HG03108 (cell line): Measurements from ENCODE around the gene GADD45A.
A peak's percentile ranks its signal among the peaks of the same experiment; 100 is the strongest.

Source experiments
- ATAC-seq: cut with Tn5 transposase; IDR thresholded peaks from one replicate; pipeline ENCODE4 v1.9.1; 2021; ENCODE audit warnings: moderate library complexity; ENCODE audit not compliant: unreplicated experiment

GADD45A gene

DNA sequence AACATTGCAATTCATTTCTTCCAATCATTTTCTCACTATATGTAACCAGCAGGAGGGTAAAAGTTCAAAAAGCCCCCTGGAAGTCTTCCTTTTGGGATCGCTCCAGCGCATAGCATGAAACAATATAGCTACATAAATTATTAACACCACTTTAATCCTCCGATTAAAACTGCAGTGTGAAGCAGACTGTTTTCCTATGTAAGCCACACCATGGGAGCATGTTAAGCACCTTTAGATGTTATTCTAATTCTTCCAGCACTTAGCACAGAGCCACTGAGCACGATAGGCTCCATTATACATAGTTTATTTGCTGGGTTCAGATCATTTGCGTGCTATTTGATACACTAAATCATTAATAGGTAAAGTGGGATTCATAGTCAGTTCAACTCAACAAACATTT lies 18.4 kb upstream of the GADD45A start:
- ATAC-seq, result no peak

DNA sequence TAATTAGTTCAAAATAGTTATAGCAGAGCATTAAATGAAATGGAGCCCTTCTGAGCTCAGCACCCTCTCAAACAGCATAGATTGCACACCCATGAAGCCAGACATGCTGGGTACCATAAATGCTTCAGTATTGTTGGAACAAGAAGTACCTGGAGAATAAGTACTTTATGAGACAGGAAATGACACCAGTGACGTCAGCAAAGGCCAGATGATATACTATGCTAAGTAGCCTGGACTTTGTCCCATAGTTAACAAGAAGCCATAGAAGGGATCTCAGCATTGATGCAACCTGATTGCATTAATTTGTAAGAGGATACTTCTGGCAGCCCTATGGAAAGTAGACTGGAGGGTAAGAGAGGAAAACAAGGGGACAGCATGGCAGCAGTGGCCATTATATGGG lies 16.3 kb upstream of the GADD45A start:
- no peak for ATAC-seq

DNA sequence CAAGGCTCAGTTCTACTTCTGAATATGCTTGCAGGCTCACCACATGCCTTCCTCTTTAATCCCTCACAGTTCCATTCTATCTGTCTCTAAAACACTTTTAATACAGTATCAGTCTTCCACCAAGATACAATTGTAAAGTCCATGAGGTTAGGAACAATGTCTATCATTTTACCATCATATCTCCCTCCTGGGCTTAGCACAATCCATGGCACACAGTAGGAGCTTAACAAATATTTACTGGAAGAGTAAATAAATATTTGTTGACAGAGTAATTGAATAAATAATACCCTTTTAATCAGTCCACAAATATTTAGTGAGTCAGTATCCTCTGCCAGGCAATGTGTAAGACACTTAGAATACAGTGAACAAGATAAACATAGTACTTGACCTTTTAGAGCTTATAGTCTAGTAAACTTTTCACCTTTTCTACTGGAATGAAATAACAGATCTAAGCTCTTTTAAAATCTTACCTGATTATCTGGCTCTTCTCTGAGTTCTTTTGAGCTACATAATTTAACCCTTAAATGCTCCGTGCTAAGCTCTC lies 12.7 kb upstream of the GADD45A start:
- no peak for ATAC-seq

DNA sequence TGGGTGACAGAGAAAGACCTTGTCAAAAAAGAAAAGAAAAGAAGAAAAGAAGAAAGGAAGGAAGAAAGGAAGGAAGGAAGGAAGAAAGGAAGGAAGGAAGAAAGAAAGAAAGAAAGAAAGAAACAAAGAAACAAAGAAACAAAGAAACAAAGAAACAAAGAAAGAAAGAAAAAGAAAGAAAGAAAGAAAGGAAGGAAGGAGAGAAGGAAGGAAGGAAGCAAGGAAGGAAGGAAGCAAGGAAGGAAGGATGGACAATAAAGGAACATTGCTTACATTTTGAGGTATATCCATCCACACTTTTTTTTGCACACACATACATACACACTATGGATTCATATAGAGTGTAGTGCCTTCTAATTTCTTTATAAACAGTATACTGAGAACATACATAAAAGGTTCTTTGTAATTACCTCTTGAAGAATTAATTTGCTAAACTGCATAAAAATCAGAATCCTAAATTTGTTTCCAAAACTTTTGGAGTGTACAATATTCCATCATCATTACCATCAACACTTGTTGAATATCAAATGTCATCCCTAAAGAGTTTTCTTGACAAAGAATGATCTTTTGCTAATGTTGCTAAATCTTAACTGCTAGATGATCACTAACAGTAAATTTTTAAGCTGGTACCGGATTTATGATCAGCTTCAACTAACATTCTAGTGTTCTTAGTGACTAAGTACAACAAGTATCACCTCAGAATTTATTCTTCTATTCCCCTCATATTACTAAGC lies 11.4 kb upstream of the GADD45A start:
- ATAC-seq, result no peak

DNA sequence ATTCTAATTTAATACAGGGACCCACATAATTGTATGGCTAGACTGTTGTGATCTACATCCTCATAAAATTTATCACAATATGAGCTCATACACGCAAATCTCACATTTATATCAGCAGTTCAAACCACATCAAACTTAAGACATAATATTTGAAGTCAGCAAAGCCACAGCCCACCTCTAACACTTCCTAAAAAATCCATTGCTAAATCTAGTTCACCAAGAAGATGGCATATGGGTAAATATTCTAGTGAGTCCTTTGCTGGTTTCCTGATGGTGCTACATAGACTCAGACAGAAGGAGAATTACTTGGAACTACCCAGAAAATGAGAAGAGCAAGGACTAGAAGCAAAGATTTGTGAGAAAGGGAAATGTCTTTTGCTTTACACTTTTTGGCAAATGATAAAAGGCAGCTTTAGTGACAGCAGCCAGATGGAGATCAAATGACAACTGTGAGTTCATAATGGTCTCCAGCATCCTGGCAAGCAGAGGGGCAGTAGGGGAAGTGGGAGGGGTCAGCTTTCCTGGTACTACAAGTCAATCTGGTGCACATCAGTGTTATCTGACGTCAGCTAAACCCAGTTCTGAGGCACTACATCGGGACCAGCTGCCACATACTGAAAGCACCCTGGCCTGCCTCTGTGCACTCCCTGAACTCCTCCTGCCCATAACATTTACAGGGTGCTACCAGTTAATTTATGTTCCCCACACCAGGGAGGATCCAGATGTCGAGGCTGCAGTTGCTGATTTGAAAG lies 10.6 kb upstream of the GADD45A start:
- no peak for ATAC-seq

DNA sequence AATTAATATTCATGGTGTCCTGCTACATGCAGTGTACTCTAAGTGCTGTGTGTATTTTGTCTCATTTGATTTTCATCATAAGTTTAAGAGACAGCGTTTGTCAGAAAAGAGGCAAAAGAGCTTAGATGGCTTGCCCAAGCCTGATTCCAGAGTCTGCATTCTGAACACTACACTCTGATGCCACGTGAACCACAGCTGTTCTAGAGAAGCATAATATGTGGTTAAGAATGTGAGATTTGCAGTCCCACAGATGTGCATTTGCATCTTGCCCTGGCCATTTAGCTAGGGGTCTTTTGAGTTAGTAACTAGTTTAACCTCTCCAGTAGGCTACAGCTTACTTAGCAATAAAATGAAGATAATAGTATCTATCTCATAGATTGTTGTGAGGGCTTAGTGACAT lies 9.2 kb upstream of the GADD45A start:
- ATAC-seq, result peak; percentile 54

DNA sequence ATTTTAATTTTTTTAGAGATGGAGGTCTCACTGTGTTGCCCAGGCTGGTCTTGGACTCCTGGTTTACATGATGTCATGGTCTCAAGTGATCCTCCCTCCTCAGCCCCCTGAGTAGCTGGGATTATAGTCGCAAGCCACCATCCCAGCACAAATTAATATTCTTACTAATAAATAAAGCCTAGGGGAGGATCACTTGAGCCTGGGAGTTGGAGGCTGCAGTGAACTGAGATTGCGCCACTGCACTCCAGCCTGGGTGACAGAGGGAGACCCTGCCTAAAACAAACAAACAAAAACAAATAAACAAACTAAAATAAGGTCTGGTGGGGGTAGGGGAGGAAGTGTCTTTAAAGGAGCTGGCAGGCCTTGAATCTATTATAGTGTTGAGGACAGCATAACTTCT lies 8.7 kb upstream of the GADD45A start:
- ATAC-seq, result no peak

DNA sequence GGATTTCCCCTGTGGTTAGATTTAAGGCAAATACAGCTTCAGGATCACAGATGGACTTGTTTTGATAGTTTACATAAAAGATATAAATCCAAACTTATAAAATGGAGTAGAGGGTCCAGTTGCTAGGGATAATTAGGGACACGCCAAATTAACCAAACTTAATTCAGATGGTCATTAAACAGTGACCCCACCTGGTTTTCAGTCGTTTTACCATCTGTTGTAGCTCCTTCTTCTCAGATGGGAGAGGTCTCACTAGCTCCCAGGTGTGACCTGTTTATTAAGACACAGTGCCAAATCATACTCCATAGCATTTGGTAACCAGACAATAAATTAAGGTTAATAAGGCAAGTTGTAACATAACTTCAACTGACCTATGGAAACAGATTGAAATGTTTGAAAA lies 8.1 kb upstream of the GADD45A start:
- ATAC-seq, result no peak

DNA sequence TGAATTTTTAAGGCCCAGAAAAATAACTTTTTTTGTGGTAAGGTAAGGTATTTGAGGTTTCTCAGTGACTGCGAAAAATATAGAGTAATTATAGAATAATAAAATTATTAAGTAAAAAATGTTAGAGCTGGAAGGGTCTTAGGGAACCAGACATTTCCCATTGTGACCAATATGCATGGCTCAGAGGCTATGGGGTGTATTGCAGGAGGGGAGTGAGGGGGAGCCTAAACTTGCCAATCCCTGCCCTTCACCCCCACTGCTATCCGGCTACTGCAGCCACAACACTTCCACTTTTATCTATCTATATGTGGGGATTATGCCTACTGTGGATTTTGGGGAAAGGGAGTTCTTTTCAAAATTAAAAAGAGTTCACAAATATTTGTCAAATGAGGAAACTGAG lies 7.6 kb upstream of the GADD45A start:
- no peak for ATAC-seq

DNA sequence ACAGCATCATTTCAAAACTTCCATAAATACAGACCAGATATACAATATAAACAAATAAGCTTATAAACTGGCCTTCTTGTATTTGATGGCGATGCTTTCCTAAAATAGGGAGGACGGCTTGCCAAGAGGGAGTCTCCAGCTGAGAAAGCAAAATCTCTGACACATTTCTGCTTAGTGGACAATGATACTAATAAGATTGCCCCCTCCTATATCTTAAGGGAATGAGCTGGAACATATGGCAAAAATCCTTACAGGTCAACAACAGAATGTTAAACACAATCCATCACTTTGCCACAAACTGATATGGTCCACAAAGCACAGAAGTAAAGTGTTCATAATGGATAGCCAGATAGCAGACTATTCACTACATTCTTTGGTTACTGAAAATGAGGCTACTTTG lies 7.1 kb upstream of the GADD45A start:
- no peak for ATAC-seq

DNA sequence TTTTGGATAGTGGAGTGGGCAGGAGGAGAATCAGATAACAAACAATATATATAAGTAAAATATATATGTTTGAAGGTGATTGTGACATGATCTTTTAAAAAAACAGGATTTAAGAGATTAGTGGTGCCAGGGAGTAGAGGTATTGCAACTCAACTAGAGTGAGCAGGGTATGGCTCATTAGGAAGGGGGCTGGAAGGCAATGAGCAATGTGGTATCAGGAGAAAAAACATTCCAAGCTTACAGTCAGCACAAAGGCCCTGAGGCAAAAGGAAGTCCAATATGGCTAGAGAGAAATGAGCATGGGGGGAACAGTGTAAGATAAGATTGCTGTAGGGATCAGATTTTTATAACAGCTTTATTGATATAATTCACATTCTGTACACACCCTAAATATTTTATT lies 5.3 kb upstream of the GADD45A start:
- ATAC-seq, result no peak

DNA sequence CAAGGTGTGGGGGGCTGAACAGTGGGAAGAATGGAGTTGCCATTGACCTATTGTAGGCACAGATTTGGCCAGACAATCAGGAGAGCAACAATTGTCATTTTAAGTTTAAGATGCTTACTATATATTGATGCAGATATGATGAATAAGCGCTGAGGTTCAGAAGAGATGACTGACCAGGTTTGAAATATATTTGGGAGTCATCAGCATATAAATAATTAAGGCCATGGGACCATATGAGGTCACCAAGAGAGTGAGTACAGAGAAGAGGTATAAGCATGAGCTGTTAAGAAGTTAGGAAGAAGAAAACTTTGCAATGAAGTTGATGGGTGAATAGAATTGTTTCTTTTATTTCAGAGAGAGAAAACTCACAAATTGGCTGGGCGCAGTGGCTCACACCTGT lies 4.5 kb upstream of the GADD45A start:
- ATAC-seq, result no peak

DNA sequence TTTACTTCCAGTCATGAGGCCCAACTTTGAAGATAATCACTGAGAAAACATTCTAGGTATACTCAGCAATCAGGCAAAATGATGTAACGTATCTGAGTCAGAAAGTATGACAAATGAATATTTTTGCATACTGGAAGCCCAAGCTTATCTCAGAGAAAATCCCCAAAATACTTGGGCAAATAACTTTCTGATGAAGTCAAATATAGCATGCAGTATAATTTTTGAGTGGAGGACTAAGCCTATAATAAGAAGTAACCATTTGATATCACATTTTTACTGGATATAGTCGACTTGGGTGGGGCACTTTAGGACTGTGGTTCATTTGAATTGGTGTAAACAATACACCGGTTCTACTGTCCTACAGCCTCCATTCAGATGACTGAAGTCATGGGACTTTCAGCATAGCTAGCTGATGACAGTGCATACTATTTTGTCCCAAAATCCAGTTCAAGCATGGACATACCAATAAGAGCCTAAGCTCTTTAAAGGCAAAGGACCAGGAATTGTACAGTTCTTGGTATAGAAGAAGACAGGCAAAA lies 2.3 kb upstream of the GADD45A start:
- ATAC-seq, result no peak

DNA sequence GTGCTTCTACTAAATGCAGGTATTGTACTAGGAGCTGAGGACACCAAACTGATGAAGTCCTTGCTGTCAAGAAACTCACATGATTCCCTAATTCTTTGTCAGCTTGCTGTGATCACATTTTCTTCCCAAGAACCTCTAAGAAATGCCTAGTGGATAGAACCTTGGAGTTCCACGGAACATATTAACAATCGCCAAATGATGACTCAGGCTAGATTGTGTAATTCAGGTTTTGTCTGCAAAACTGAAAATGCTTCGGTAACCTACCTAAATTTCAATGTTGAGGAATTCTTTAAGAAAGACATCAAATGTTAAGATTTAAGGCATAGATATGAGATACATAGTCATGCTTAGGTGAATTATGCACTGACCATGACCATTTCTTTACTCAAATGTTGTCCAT lies 1.7 kb upstream of the GADD45A start:
- ATAC-seq, result no peak

DNA sequence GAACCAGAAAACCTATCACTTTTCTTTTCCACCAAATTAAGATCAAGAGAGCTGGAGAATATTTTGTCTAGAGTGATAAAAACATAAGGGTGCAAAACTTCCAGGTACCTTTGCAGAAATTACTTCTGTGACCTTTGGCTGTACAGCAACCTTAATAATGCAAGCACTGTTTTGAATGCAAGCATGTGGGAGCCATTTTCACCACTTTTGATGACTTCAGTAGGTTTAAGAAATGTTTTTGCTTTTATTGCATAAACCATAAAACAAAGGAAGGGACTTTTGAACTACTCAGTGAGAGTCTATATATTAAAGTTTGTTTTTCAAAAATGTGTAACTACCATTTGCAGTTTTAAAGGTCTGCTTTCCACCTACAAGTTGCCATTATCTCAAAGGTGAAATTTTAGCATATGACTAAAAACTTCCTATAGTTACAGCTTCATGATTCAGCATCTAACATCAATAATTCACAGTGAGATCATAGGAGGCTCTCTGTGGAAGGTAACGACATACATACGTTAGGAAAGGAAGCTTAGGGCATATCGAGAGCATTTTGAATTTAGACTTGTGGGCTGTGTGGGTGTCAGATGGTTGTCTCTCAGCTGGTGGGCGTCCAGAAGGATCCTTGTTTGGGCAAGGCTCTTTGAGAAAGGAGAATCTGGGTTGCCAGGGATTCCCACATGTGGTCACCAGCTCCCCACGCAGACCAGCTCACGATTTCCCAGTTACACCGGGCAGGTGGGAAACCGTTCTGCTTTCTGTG lies 1.1 kb upstream of the GADD45A start:
- no peak for ATAC-seq

DNA sequence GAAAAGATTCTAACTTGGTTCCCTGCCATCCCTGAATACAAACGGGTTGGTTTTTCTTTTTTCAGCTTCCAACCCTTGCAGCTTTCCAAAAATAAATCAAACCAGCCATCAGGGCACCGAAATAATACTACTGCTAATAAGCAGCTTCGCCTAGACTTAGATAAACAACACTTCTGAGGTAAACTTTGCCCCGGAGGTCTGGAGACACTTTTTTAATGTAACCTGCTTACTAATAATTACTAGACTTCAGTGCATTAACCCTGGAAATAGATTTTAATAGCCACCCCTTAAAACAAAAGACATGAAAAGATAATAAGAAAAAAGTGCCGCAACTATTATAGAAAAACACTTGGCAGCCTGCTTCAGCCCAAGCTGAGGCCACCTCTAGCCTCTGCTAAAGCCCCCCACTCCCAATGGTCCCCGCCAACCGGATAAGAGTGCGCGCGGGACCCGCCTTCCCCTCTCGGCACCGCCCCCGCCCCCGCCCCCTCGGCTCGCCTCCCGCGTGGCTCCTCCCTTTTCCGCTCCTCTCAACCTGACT lies 405 bp upstream of the GADD45A start:
- no peak for ATAC-seq

DNA sequence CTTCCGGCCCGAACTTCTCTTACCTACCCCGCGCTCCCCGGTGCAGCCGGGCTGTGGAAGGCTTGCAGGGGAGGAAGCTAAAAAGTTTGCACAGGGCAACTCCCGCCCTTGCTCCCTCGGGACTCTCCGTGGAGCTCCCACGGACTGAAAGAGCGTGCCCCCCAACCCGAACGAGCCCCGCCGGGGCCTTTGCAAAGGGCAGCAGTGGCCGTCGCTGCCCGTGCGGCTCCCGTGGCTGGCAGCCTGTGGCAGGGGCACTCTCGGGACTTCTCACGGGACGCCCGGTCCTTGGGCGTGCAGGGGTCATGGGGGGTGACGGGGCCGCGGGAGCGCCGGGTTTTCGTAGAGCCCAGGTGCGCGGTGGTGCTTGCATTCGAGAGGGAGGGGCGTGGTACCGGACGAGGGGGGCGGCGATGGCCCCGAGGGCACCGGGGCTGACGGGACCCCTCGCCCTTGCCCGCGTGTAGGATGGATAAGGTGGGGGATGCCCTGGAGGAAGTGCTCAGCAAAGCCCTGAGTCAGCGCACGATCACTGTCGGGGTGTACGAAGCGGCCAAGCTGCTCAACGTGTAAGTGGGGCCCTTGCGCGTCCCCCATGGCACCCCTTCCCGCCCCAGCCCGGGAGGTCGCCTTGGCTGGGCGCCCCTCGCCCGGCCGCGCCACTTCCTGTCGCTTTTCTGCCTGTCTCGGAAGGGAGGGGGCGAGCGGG lies 711 bp downstream of the GADD45A start:
- ATAC-seq, result peak; percentile 9

DNA sequence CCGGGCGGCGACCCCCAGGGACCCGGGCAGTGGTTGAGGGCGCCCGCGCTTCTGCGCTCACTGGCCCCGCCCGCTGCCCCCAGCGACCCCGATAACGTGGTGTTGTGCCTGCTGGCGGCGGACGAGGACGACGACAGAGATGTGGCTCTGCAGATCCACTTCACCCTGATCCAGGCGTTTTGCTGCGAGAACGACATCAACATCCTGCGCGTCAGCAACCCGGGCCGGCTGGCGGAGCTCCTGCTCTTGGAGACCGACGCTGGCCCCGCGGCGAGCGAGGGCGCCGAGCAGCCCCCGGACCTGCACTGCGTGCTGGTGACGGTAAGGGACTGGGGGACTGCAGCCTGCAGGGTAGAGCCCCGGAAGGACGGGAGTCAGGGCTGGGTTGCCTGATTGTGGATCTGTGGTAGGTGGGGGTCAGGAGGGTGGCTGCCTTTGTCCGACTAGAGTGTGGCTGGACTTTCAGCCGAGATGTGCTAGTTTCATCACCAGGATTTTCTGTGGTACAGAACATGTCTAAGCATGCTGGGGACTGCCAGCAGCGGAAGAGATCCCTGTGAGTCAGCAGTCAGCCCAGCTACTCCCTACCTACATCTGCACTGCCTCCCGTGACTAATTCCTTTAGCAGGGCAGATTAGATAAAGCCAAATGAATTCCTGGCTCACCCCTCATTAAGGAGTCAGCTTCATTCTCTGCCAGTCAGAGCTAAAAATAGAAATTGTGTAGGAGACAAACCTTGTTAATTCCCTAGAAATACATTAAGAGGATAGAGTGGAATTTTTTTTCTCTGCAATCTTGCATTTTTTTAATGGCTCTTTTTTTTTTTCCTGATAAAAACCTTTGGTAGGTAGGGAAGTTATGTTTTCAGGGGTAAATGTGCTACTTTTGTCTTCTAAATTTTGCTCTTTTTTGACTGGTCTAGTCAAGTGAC lies 1.5 kb downstream of the GADD45A start:
- peak; percentile 21 for ATAC-seq

DNA sequence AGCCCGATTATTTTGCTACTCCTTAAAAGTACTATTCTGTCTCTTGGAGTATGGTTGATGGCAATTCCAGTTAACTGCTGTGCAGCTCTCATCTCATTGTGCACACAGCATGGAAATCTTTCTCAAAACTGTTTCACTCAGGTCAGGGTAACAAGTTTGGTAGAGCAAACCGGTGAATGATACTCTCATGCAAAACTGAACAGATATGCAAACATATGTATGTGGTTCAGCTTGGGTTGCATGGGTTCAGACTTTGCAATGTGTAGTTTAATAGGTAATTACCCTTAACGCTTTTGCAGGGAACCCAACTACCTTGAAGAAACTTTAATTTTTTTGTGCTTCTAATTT lies 2.2 kb downstream of the GADD45A start:
- ATAC-seq, result no peak

DNA sequence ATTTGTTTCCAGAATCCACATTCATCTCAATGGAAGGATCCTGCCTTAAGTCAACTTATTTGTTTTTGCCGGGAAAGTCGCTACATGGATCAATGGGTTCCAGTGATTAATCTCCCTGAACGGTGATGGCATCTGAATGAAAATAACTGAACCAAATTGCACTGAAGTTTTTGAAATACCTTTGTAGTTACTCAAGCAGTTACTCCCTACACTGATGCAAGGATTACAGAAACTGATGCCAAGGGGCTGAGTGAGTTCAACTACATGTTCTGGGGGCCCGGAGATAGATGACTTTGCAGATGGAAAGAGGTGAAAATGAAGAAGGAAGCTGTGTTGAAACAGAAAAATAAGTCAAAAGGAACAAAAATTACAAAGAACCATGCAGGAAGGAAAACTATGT lies 2.6 kb downstream of the GADD45A start:
- ATAC-seq, result no peak
